ENCODE results near the gene CSNK2B. TPM values are rescaled to one million over a fixed set of nuclear protein-coding genes. Genes with fewer than 3 reads are reported as not detected.

CSNK2B gene
- total and polyA plus RNA-seq, 9 of the 15 experiments (the other 6 are each of a cell fraction or from before 2014, with no cell fraction given): 120 to 1,126 (median 529) TPM

DNA sequence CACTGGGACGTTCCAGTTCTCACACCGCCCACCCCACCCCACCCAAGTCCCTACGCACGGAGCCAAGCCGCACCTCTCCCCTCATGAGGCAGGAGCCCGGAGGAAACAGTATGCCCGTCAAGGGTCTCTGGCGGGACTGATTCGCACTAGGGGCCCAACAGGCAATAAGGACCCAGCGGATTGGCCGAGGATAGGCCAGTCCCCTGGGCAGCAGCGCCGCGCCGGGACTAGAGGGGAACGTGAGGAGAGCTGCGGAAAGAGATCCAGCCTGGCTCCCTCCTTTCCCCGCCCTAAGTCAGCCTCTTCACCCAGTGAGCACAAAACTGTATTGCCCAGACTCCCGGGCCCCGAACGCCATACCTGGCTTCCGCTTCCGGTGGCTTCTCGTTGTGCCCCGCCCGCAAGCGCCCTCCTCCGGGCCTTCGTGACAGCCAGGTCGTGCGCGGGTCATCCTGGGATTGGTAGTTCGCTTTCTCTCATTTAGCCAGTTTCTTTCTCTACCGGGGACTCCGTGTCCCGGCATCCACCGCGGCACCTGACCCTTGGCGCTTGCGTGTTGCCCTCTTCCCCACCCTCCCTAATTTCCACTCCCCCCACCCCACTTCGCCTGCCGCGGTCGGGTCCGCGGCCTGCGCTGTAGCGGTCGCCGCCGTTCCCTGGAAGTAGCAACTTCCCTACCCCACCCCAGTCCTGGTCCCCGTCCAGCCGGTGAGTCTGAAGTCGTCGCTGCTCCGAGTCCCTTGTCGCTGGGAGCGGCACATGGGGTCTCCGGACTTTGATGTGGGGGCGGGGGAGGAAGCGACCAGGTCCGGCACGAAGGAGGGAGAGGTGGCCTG, at the start of gene CSNK2B (continued):
- TF ChIP-seq ZNF79 (CRISPR knock-in tag; IDR thresholded peaks at IDR 0.05; ENCODE audit: low read depth) (no peak), ZC3H8 (IDR thresholded peaks at IDR 0.05) (peak; percentile 60; the same call in 1 of the 2 replicates), CBFA2T2 (conservative IDR thresholded peaks at IDR 0.05) (no peak), KAT7 (CRISPR knock-in tag; IDR thresholded peaks at IDR 0.05; ENCODE audit: borderline replicate concordance) (0 out of 2 replicates have a peak, but pooled peaks have one; percentile 89), ZNF316 (IDR thresholded peaks at IDR 0.05) (no peak; the same call in 1 of the 2 replicates), HDAC1 (IDR thresholded peaks at IDR 0.05) (peak in 1 of 2 experiments; percentile 97; a peak in 2 of 4 replicates), STAT5B (CRISPR knock-in tag; IDR thresholded peaks at IDR 0.05) (no peak), GATA2 (CRISPR knock-in tag; IDR thresholded peaks at IDR 0.05) (no peak), SIX5 (IDR thresholded peaks at IDR 0.05; ENCODE audit: borderline replicate concordance in 1 of 2, insufficient read depth in 1 of 2, low read depth in 1 of 2, low read length in 2 of 2) (peak; percentile 95 to 97), POLR2AphosphoS5 (IDR thresholded peaks at IDR 0.05; ENCODE audit: control insufficient read depth, insufficient read depth, low read depth, low read length) (peak; percentile 97), ZNF197 (CRISPR knock-in tag; IDR thresholded peaks at IDR 0.05; ENCODE audit: low read depth) (no peak), ZC3H4 (CRISPR knock-in tag; IDR thresholded peaks at IDR 0.05; ENCODE audit: borderline replicate concordance) (no peak), CAMTA2 (CRISPR knock-in tag; conservative IDR thresholded peaks at IDR 0.05) (peak; percentile 95), MAFF (IDR thresholded peaks at IDR 0.05; ENCODE audit: low read length) (no peak; the same call in 1 of the 2 replicates)
- TF ChIP-seq, protein P1, sequence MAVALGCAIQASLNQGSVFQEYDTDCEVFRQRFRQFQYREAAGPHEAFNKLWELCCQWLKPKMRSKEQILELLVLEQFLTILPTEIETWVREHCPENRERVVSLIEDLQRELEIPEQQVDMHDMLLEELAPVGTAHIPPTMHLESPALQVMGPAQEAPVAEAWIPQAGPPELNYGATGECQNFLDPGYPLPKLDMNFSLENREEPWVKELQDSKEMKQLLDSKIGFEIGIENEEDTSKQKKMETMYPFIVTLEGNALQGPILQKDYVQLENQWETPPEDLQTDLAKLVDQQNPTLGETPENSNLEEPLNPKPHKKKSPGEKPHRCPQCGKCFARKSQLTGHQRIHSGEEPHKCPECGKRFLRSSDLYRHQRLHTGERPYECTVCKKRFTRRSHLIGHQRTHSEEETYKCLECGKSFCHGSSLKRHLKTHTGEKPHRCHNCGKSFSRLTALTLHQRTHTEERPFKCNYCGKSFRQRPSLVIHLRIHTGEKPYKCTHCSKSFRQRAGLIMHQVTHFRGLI (CRISPR knock-in tag; IDR thresholded peaks at IDR 0.05): no peak
- TF ChIP-seq, protein P2, sequence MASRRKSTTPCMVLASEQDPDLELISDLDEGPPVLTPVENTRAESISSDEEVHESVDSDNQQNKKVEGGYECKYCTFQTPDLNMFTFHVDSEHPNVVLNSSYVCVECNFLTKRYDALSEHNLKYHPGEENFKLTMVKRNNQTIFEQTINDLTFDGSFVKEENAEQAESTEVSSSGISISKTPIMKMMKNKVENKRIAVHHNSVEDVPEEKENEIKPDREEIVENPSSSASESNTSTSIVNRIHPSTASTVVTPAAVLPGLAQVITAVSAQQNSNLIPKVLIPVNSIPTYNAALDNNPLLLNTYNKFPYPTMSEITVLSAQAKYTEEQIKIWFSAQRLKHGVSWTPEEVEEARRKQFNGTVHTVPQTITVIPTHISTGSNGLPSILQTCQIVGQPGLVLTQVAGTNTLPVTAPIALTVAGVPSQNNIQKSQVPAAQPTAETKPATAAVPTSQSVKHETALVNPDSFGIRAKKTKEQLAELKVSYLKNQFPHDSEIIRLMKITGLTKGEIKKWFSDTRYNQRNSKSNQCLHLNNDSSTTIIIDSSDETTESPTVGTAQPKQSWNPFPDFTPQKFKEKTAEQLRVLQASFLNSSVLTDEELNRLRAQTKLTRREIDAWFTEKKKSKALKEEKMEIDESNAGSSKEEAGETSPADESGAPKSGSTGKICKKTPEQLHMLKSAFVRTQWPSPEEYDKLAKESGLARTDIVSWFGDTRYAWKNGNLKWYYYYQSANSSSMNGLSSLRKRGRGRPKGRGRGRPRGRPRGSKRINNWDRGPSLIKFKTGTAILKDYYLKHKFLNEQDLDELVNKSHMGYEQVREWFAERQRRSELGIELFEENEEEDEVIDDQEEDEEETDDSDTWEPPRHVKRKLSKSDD (conservative IDR thresholded peaks at IDR 0.05; ENCODE audit: low read length): no peak
- TF ChIP-seq, protein P3, sequence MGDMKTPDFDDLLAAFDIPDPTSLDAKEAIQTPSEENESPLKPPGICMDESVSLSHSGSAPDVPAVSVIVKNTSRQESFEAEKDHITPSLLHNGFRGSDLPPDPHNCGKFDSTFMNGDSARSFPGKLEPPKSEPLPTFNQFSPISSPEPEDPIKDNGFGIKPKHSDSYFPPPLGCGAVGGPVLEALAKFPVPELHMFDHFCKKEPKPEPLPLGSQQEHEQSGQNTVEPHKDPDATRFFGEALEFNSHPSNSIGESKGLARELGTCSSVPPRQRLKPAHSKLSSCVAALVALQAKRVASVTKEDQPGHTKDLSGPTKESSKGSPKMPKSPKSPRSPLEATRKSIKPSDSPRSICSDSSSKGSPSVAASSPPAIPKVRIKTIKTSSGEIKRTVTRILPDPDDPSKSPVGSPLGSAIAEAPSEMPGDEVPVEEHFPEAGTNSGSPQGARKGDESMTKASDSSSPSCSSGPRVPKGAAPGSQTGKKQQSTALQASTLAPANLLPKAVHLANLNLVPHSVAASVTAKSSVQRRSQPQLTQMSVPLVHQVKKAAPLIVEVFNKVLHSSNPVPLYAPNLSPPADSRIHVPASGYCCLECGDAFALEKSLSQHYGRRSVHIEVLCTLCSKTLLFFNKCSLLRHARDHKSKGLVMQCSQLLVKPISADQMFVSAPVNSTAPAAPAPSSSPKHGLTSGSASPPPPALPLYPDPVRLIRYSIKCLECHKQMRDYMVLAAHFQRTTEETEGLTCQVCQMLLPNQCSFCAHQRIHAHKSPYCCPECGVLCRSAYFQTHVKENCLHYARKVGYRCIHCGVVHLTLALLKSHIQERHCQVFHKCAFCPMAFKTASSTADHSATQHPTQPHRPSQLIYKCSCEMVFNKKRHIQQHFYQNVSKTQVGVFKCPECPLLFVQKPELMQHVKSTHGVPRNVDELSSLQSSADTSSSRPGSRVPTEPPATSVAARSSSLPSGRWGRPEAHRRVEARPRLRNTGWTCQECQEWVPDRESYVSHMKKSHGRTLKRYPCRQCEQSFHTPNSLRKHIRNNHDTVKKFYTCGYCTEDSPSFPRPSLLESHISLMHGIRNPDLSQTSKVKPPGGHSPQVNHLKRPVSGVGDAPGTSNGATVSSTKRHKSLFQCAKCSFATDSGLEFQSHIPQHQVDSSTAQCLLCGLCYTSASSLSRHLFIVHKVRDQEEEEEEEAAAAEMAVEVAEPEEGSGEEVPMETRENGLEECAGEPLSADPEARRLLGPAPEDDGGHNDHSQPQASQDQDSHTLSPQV (IDR thresholded peaks at IDR 0.05): no peak
- TF ChIP-seq, protein P4, sequence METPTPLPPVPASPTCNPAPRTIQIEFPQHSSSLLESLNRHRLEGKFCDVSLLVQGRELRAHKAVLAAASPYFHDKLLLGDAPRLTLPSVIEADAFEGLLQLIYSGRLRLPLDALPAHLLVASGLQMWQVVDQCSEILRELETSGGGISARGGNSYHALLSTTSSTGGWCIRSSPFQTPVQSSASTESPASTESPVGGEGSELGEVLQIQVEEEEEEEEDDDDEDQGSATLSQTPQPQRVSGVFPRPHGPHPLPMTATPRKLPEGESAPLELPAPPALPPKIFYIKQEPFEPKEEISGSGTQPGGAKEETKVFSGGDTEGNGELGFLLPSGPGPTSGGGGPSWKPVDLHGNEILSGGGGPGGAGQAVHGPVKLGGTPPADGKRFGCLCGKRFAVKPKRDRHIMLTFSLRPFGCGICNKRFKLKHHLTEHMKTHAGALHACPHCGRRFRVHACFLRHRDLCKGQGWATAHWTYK (CRISPR knock-in tag; IDR thresholded peaks at IDR 0.05): no peak
